GM12878 (cell line): ENCODE data around the gene MSMB. TPM values are rescaled to one million over a fixed set of nuclear protein-coding genes. Genes with fewer than 3 reads are reported as not detected.

Experiments used
- ATAC-seq: fragments of 200-7000 bp; cut with Tn5 transposase; 3 replicates; pipeline ENCODE4 v1.9.1; 2020; ENCODE audit warnings: mild to moderate bottlenecking, moderate library complexity
- BruUV-seq: library from RNA; stranded (reverse); fragments of 400-500 nt; replicated peaks from 2 replicates; lab custom pipeline; 2021; lab: Mats Ljungman, UMichigan
- CTCF ChIA-PET: fragments of 300-600 bp; sonication (Branson Sonifier 250); formaldehyde crosslinking; extraction: SDS; loops from one replicate; lab custom pipeline; 2021; ENCODE audit warnings: inconsistent platforms; lab: Yijun Ruan, JAX
- POLR2A ChIA-PET: fragments of 350-600 bp; formaldehyde crosslinking; extraction: SDS; loops from one replicate; lab custom pipeline; 2021; ENCODE audit warnings: inconsistent platforms; lab: Charles Lee
- RAD21 ChIA-PET: fragments of 300-600 bp; sonication (Branson Sonifier 250); formaldehyde crosslinking; loops from one replicate; lab custom pipeline; 2023; ENCODE audit warnings: antibody characterized with exemption; ENCODE audit not compliant: unreplicated experiment; lab: Charles Lee
- SMC1A ChIA-PET: fragments of 300-600 bp; sonication (Branson Sonifier 250); formaldehyde crosslinking; loops from one replicate; lab custom pipeline; 2023; ENCODE audit not compliant: unreplicated experiment, uncharacterized antibody; lab: Charles Lee
- DNase-seq: peaks from one replicate; pipeline ENCODE4 v3.0.0-alpha.2; 2011; ENCODE audit warnings: low read depth, low spot score
- FAIRE-seq: peaks from 3 replicates; lab custom pipeline; 2011; peaks lifted over from hg19 to GRCh38; lab: Jason Lieb, UNC
- H2AFZ ChIP-seq: 2 replicates; pipeline ENCODE4 v1.6.0; 2011; ENCODE audit warnings: low read depth, low read length, control low read depth; ENCODE audit not compliant: control insufficient read depth
- H3K27ac ChIP-seq: 2 replicates; pipeline ENCODE4 v1.5.1; 2011; ENCODE audit warnings: control low read depth; ENCODE audit not compliant: control insufficient read depth, insufficient read depth
- H3K27me3 ChIP-seq, 2 experiments: replicated peaks in 1 of 2; 2 replicates each; pipeline versions ENCODE4 v1.6.0 to v1.6.1; 2011; ENCODE audit warnings: low read length in 1 of 2; ENCODE audit not compliant: control insufficient read depth in 2 of 2, insufficient read depth in 2 of 2
- H3K36me3 ChIP-seq, 2 experiments: 2 replicates each; pipeline ENCODE4 v1.5.1; 2011; ENCODE audit warnings: low read length in 1 of 2; ENCODE audit not compliant: control insufficient read depth in 2 of 2, insufficient read depth in 2 of 2
- H3K4me1 ChIP-seq: 2 replicates; pipeline ENCODE4 v1.6.1; 2011; ENCODE audit warnings: mild to moderate bottlenecking, low read length, moderate library complexity, mixed read lengths; ENCODE audit not compliant: control insufficient read depth, insufficient read depth
- H3K4me2 ChIP-seq: 2 replicates; pipeline ENCODE4 v1.6.0; 2011; ENCODE audit warnings: control low read depth; ENCODE audit not compliant: control insufficient read depth, insufficient read depth
- H3K4me3 ChIP-seq: fragments of 200-600 bp; sonication (generic); 2 replicates; pipeline ENCODE4 v1.5.1; 2016
- H3K79me2 ChIP-seq: 2 replicates; pipeline ENCODE4 v1.6.0; 2011; ENCODE audit warnings: low read length; ENCODE audit not compliant: control insufficient read depth, insufficient read depth
- H3K9ac ChIP-seq: 2 replicates; pipeline ENCODE4 v1.8.0; 2011; ENCODE audit warnings: low read length, control low read depth, mixed read lengths; ENCODE audit not compliant: control insufficient read depth, insufficient read depth
- H3K9me3 ChIP-seq: replicated peaks from 3 replicates; pipeline ENCODE4 v1.5.1; 2011; ENCODE audit warnings: mild to moderate bottlenecking, low read length; ENCODE audit not compliant: control insufficient read depth, insufficient read depth
- H4K20me1 ChIP-seq: 2 replicates; pipeline ENCODE4 v1.6.0; 2011; ENCODE audit not compliant: control insufficient read depth, insufficient read depth
- BACH1 ChIP-seq: fragments of 450-650 bp; IDR thresholded peaks from 2 replicates; pipeline ENCODE4 v1.6.1; 2017; ENCODE audit warnings: mild to moderate bottlenecking, borderline replicate concordance
- CBFB ChIP-seq: IDR thresholded peaks from 2 replicates; pipeline ENCODE4 v1.6.1; 2016; ENCODE audit warnings: antibody characterized with exemption, low read depth
- CHD1 ChIP-seq: IDR thresholded peaks from 2 replicates; pipeline ENCODE4 v1.6.1; 2012; ENCODE audit warnings: low read depth, low read length, improper control_type of control experiment
- CHD2 ChIP-seq: IDR thresholded peaks from 2 replicates; pipeline ENCODE4 v1.6.1; 2011; ENCODE audit warnings: low read depth, low read length, improper control_type of control experiment, borderline replicate concordance
- CTCF ChIP-seq, 3 experiments: IDR thresholded peaks in 2 of 3; conservative IDR thresholded peaks in 1 of 3; 2 replicates each; pipeline ENCODE4 v1.5.1; 2011; ENCODE audit warnings: low read depth in 3 of 3, low read length in 3 of 3, mild to moderate bottlenecking in 3 of 3, control low read depth in 2 of 3, moderate library complexity in 2 of 3, inconsistent platforms in 1 of 3, mixed read lengths in 1 of 3; ENCODE audit not compliant: control insufficient read depth in 2 of 3, insufficient read depth in 1 of 3; ENCODE audit errors: extremely low read depth in 1 of 3
- EGR1 ChIP-seq, 2 experiments: IDR thresholded peaks; 1 replicate in 1 of 2; 2 replicates in 1 of 2; pipeline ENCODE4 v1.6.1; 2011 to 2012; ENCODE audit warnings: low read depth in 2 of 2, low read length in 2 of 2, borderline replicate concordance in 1 of 2, mild to moderate bottlenecking in 1 of 2, moderate library complexity in 1 of 2
- EZH2 ChIP-seq: IDR thresholded peaks from 2 replicates; pipeline ENCODE4 v1.6.1; 2012; ENCODE audit warnings: low read depth, mild to moderate bottlenecking, control low read depth, inconsistent platforms, low read length, borderline replicate concordance; ENCODE audit not compliant: control insufficient read depth
- MEF2A ChIP-seq: IDR thresholded peaks from 2 replicates; pipeline ENCODE4 v1.6.1; 2011; ENCODE audit warnings: low read depth, mild to moderate bottlenecking, low read length, moderate library complexity; ENCODE audit not compliant: insufficient read depth
- MYC ChIP-seq: IDR thresholded peaks from 2 replicates; pipeline ENCODE4 v1.6.1; 2011; ENCODE audit warnings: mild to moderate bottlenecking, low read length, moderate library complexity, inconsistent platforms; ENCODE audit not compliant: insufficient read depth, insufficient replicate concordance, insufficient read length, severe bottlenecking
- PML ChIP-seq: IDR thresholded peaks from 2 replicates; pipeline ENCODE4 v1.6.1; 2012; ENCODE audit warnings: low read length, inconsistent platforms
- POLR2A ChIP-seq: IDR thresholded peaks from 2 replicates; pipeline ENCODE4 v1.6.1; 2011; ENCODE audit warnings: low read depth, mild to moderate bottlenecking, low read length
- RAD21 ChIP-seq: IDR thresholded peaks from 2 replicates; pipeline ENCODE4 v1.6.1; 2011; ENCODE audit warnings: mild to moderate bottlenecking, low read depth, low read length, moderate library complexity; ENCODE audit not compliant: insufficient read depth
- RAD51 ChIP-seq: fragments of 450-650 bp; IDR thresholded peaks from 2 replicates; pipeline ENCODE4 v1.6.1; 2016; ENCODE audit warnings: moderate library complexity, mild to moderate bottlenecking, inconsistent platforms
- SMAD5 ChIP-seq: IDR thresholded peaks from 2 replicates; pipeline ENCODE4 v1.6.1; 2016; ENCODE audit warnings: antibody characterized with exemption, low read depth
- TAF1 ChIP-seq: IDR thresholded peaks from 2 replicates; pipeline ENCODE4 v1.6.1; 2011; ENCODE audit warnings: mild to moderate bottlenecking, low read depth, low read length, borderline replicate concordance
- WGBS: methylation state at CpG from one replicate; pipeline ENCODE4 v1.1.6; 2016; ENCODE audit warnings: low lambda C conversion rate; ENCODE audit not compliant: insufficient replicate concordance, insufficient coverage; ENCODE audit errors: missing lambda C conversion rate; 5-methylcytosine and 5-hydroxymethylcytosine counted together
- in situ Hi-C: fragments of 300-500 bp; cut with MboI; formaldehyde crosslinking; loops from 9 replicates; pipeline ENCODE4 v1.14.3; 2018; ENCODE audit warnings: mixed read lengths
- intact Hi-C: fragments of 100-400 bp; cut with micrococcal nuclease; formaldehyde crosslinking; loops from one replicate; pipeline ENCODE4 v1.14.2; 2022; ENCODE audit not compliant: unreplicated experiment
- polyA plus RNA-seq, 11 experiments: library from polyadenylated mRNA; depleted of rRNA in 4 of 11; unstranded in 6 of 11; stranded (reverse) in 5 of 11; fragments of >200 nt; fragmentation: Nextera tagmentation in 4 of 11; fragmentation: Illumina TruSeq in 1 of 11; extraction: Ambion mirVana in 4 of 11; extraction: Trizol in 1 of 11; gene quantifications; 1 replicate in 1 of 11; 2 replicates in 10 of 11; pipeline versions ENCODE4 v1.2.1 to v1.2.3, GENCODE V29; 2011 to 2016; ENCODE audit warnings: inconsistent platforms in 2 of 11, missing spikeins in 2 of 11, low read depth in 1 of 11
- total RNA-seq, 4 experiments: library from RNA; depleted of rRNA in 3 of 4; stranded (reverse); fragments of >200 nt in 3 of 4; fragmentation: Illumina TruSeq in 1 of 4; extraction: Trizol in 1 of 4; gene quantifications; 2 replicates each; pipeline versions ENCODE4 v1.2.1 to v1.2.3, GENCODE V29; 2013 to 2021
- TF ChIP-seq, protein P1 (sequence below): IDR thresholded peaks from 2 replicates; pipeline ENCODE4 v1.6.1; 2011; ENCODE audit warnings: low read depth, mild to moderate bottlenecking, low read length, moderate library complexity, borderline replicate concordance; ENCODE audit errors: extremely low read depth

MSMB gene
- total and polyA plus RNA-seq, 10 of the 15 experiments (the other 5 are each of a cell fraction or from before 2014, with no cell fraction given): not detected

DNA sequence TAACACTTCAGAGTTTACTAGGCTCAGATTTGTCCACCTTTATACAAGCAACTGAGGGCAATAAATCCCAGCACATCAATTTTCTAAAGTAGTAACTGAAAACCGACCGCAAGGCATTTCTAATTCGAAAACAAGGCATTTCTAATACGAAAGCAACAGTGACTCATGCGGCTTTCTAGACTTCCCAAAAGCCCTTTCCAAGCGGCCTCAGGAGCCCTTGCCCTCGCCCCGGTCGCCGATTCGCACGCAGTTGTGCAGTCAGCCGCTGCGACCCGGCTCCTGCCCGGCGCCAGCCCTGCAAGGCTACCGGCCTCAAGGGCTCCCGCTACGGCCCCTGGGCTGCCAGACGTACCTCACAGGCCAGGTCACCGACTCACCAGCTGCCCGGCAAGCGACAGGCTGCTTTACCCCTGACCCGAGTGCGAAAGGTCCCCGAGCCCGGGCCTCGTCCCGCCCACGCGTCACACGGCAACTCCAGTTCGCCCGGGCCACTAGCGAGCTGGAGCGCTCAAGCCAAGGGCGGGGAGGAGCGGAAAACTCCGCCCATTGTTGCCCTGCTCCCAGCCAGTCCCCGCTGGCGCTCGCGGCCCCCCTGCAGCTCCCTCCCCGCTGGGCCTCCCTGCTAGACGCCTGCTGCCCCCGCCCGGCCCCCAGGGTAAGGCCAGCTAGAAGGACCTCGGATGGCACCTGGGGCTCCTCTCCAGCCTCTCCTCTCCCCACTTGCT lies 22.9 kb downstream of the MSMB start (continued):
- peak in 1 of 2 experiments; percentile 94; a peak in 2 of 3 replicates for TF ChIP-seq EGR1 (IDR thresholded peaks at IDR 0.05; ENCODE audit: borderline replicate concordance in 1 of 2, low read depth in 2 of 2, low read length in 2 of 2)
- TF ChIP-seq RAD51: no peak
- peak; percentile 22 to 57 (median 56); a peak in 4 of 6 replicates for TF ChIP-seq CTCF (IDR thresholded peaks at IDR 0.05 in 2 of 3, conservative IDR thresholded peaks at IDR 0.05 in 1 of 3; ENCODE audit: control insufficient read depth in 2 of 3, extremely low read depth in 1 of 3, insufficient read depth in 1 of 3, low read depth in 3 of 3, low read length in 3 of 3)
- no peak for TF ChIP-seq SMAD5
- peak; percentile 76 for TF ChIP-seq BACH1
- peak; percentile 81 for TF ChIP-seq POLR2A
- TF ChIP-seq MEF2A: no peak

DNA sequence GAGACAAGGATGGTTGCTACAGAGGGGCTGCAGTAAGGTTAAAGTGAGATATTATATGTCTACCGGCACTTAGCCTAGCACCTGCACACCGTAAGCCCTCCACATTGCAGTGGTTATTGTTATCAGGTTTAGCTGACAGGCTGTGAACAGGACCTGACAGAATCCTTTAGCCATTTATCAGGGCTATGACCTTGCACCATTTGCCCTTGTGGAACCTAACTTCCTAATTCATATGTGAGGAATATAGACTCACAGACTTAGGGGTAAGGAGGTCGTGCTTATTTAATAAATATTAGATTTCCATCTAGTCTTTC lies 25.8 kb downstream of the MSMB start:
- intact Hi-C loops: loop anchor here (5.0 to 10.0 kb wide), 2 partner anchors 556 to 768 kb away; no protein-coding TSS in a partner anchor
- SMC1A ChIA-PET: interaction anchor here (0.7 to 1.2 kb wide), 5 partner anchors 8 to 770 kb away, joined by 3 to 5 read pairs (median 3); no protein-coding TSS in a partner anchor
- FAIRE-seq (no peak), ATAC-seq (no peak), DNase-seq (no peak)
- Histone ChIP-seq H3K36me3 (peaks cover 4 to 12% of the 10 kb centered on the region in 2 experiments; a peak in 3 of 4 replicates), H3K4me2 (peak overlapping the region; percentile 60), H3K4me3 (0 out of 2 replicates have a peak overlapping the region, but pooled peaks have one; percentile 0), H2AFZ (no peak overlapping the region), H3K79me2 (peaks cover 85% of the 10 kb centered on the region), H3K27ac (peak overlapping the region; percentile 64), H3K9me3 (no peaks in the 10 kb centered on the region), H3K9ac (peak overlapping the region; percentile 1; the same call in 1 of the 2 replicates), H3K27me3 (no peaks in the 10 kb centered on the region), H3K4me1 (peaks cover 12% of the 10 kb centered on the region), H4K20me1 (no peaks in the 10 kb centered on the region; the same call in 1 of the 2 replicates)
- 96% methylated on average over 3 of the region's 3 CpGs for WGBS
- CTCF ChIA-PET: interaction anchor here (1.1 to 6.7 kb wide), 6 partner anchors 8 to 785 kb away, joined by 3 to 60 read pairs (median 4); partner anchors contain the start of gene NCOA4
- in situ Hi-C loops: loop anchor here (10.0 kb wide), 1 partner anchor 1016 kb away; the partner anchor contains the start of gene ZNF22
- RAD21 ChIA-PET: no interaction called here
- no TSS peak for BruUV-seq
- POLR2A ChIA-PET: no interaction called here
- TF ChIP-seq PML (no peak), TAF1 (no peak), MYC (no peak), CBFB (no peak), CHD2 (no peak), CHD1 (no peak), EZH2 (no peak), RAD21 (no peak)
- TF ChIP-seq, protein P1, sequence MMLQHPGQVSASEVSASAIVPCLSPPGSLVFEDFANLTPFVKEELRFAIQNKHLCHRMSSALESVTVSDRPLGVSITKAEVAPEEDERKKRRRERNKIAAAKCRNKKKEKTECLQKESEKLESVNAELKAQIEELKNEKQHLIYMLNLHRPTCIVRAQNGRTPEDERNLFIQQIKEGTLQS: no peak
